ENCODE data around the gene RHBDL2. TPM values are rescaled to one million over a fixed set of nuclear protein-coding genes. Genes with fewer than 3 reads are reported as not detected.

Gene RHBDL2
- total RNA-seq, 1 donor from 2014 or later, result 1.1 TPM

DNA sequence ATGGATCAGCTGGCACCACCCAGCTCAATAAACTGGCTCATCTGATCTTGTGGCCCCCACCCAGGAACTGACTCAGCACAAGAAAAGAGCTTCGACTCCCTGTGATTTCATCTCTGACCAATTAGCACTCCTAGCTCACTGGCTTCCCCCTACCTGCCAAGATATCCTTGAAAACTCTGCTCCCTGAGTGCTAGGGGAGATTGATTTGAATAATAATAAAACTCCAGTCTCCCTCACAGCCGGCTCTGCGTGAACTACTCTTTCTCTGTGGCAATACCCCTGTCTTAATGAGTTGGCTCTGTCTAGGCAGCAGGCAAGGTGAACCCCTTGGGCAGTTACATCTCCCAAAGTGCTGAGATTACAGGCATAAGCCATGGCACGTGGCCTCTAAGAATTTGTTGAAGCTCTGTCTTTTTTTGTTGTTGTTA is 11.8 kb upstream of the RHBDL2 start:
- no peaks in the 10 kb centered on the region for H3K4me1 ChIP-seq
- H3K4me3 ChIP-seq, result no peak overlapping the region
- H3K27me3 ChIP-seq, result no peaks in the 10 kb centered on the region
- DNase-seq (no peak), ATAC-seq (no peak)
- TF ChIP-seq CTCF (IDR thresholded peaks at IDR 0.05), result no peak
- no peaks in the 10 kb centered on the region for H3K36me3 ChIP-seq
- no peak overlapping the region for H3K27ac ChIP-seq
- H3K9me3 ChIP-seq, result no peaks in the 10 kb centered on the region
- intact Hi-C loops (cut with DNase I), result no loop called here

DNA sequence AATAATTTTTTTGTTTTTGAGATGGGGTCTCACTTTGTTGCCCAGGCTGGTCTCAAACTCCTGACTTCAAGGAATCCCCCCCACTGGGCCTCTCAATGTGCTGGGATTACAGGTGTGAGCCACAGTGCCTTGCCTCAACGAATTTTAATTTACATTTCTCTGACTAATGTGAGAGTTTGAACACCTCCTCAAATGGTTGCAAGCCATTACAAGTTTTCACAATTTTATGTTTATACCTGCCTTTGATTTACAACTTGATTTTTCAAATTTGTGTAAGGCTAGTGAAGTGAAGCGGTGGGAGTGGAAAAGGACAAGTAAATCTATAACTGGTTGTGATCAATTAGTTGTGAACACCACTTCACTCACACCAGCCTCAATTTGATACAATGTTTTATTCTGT is 8.9 kb upstream of the RHBDL2 start:
- DNase-seq, result no peak
- no peaks in the 10 kb centered on the region for H3K4me1 ChIP-seq
- H3K9me3 ChIP-seq, result no peaks in the 10 kb centered on the region
- no peak for ATAC-seq
- no peak overlapping the region for H3K4me3 ChIP-seq
- H3K27me3 ChIP-seq, result no peaks in the 10 kb centered on the region
- intact Hi-C loops (cut with DNase I), result no loop called here
- TF ChIP-seq CTCF (IDR thresholded peaks at IDR 0.05), result no peak
- H3K27ac ChIP-seq, result no peak overlapping the region
- no peaks in the 10 kb centered on the region for H3K36me3 ChIP-seq

DNA sequence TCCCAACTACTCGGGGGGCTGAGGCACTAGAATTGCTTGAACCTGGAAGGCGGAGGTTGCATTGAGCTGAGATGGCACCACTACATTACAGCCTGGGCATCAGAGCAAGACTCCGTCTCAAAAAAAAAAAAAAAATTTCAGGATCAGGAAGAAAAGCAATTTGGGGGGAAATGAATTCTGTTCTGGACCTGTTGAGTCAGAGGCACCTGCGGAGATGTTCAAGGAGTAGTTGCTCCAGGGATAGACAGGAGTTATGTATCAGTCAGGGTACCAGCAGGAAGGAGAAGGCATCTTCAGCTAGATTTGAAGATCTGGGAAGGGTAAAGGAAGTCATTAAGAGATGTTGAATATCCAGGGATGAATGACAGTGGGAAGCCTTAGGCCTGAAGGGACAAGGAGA is 2.9 kb upstream of the RHBDL2 start:
- intact Hi-C loops (cut with DNase I), result no loop called here
- H3K4me1 ChIP-seq, result peaks cover 4% of the 10 kb centered on the region
- DNase-seq (no peak), ATAC-seq (no peak)
- no peaks in the 10 kb centered on the region for H3K27me3 ChIP-seq
- no peak overlapping the region for H3K4me3 ChIP-seq
- no peak for TF ChIP-seq CTCF (IDR thresholded peaks at IDR 0.05)
- no peak overlapping the region for H3K27ac ChIP-seq
- H3K36me3 ChIP-seq, result no peaks in the 10 kb centered on the region
- H3K9me3 ChIP-seq, result no peaks in the 10 kb centered on the region

- no peak for TF ChIP-seq CTCF (IDR thresholded peaks at IDR 0.05)
- Histone ChIP-seq H3K4me3 (no peak overlapping the region), H3K36me3 (no peaks in the 10 kb centered on the region), H3K4me1 (peaks cover 4% of the 10 kb centered on the region), H3K27me3 (no peaks in the 10 kb centered on the region), H3K9me3 (no peaks in the 10 kb centered on the region), H3K27ac (no peak overlapping the region)
- no peak for DNase-seq
- intact Hi-C loops (cut with DNase I), result no loop called here
- no peak for ATAC-seq
These were observed 1.2 kb upstream of the RHBDL2 start for GRCh38 chr1:38942664-38943428.

GRCh38 chr1:38941093-38941492 is 537 bp downstream of the RHBDL2 start:
- peak; percentile 12 for ATAC-seq
- Histone ChIP-seq H3K27ac (no peak overlapping the region), H3K36me3 (no peaks in the 10 kb centered on the region), H3K9me3 (no peaks in the 10 kb centered on the region), H3K4me3 (peak overlapping the region; percentile 50), H3K4me1 (peaks cover 4% of the 10 kb centered on the region), H3K27me3 (no peaks in the 10 kb centered on the region)
- no peak for DNase-seq
- intact Hi-C loops (cut with DNase I), result no loop called here
- no peak for TF ChIP-seq CTCF (IDR thresholded peaks at IDR 0.05)

Data from upper lobe of right lung (tissue), 1 donor.